ENCODE data around the gene HEXD.

Gene HEXD

DNA sequence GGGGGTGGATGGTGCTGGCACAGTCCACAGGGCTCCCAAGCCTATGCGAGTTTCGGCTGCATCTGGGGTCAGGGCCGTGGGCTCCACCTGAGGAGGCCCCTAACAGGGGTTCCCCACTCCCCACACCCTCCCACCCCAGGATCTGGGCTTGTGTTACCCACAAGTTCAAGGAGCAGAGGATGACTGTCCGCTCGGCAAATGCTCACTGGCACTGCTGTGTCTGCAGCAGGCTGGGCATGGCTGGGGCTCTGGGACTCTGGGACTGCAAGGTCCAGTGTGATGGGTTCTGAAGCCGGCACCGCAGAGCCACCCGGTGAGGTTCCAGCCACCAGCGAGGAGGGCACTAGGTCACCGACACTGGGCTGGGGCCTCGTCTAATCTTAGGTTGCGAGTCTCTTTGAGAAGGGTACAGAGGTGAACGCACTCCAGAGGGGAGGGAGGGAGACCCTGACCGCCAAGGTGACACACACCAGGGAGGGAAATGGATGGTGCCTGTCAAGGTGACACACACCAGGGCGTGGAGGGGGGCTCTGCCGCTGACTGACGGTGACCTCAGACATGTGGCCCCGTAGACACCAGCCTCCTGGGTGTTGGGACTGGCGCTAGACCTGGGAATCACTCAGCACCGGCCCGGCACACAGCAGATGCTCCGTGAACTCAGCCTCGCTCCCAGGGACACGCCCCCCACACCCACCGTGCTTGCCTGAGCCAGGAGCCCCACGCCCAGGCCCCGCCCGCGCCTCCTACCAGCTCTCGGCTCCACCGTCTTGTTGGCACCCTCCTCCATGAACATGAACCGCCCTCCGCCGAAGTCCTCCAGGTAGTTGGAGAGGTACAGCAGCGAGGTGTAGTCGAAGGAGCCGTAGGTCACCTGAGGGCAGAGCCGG lies 20.5 kb upstream of the HEXD start:
- no peak overlapping the region for H3K27ac ChIP-seq (ENCODE audit: low read depth, low read length)
- no peak overlapping the region for H4K8ac ChIP-seq (ENCODE audit: low read depth, low read length)

DNA sequence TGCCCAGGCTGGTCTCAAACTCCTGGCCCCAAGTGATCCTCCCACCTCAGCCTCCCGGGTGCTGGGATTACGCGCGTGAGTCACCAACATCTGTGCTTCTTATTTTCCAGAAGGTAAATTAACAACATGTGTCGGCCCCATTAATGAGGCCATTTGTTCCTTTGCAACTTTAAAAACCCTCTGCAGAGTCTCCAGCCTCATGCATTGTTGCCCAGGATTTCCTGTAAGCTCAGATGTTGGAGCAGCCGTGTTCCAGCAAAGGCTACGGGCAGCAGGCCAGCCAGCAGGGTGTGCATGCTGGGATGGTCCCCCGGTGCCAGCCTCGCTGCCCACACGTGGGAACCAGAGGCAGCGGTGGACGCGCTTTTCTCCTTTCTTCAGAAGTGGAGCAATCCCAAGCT lies 19.1 kb upstream of the HEXD start:
- H4K5ac ChIP-seq (ENCODE audit: low read length), result no peak overlapping the region
- H3K9ac ChIP-seq (ENCODE audit: low read length), result no peak overlapping the region
- no peak overlapping the region for H3K4me3 ChIP-seq (ENCODE audit: low read length)
- H2AK5ac ChIP-seq (ENCODE audit: low read length), result no peak overlapping the region
- H3K79me1 ChIP-seq (ENCODE audit: low read length), result no peaks in the 10 kb centered on the region
- no peak overlapping the region for H2BK15ac ChIP-seq (replicated peaks; ENCODE audit: low read depth)
- no peak overlapping the region for H3K18ac ChIP-seq (ENCODE audit: low read length)
- H3K23ac ChIP-seq (ENCODE audit: low read length), result no peak overlapping the region
- WGBS (ENCODE audit: extremely low coverage, insufficient coverage, low lambda C conversion rate), result no CpG with 5 or more reads among the region's 13 CpGs
- H3K4ac ChIP-seq (ENCODE audit: low read depth, low read length), result no peak overlapping the region
- no peak overlapping the region for H2BK5ac ChIP-seq (ENCODE audit: low read length)
- no peaks in the 10 kb centered on the region for H3K79me2 ChIP-seq (ENCODE audit: control insufficient read depth, insufficient read depth, low read length)
- no peak for DNase-seq
- no peak overlapping the region for H2BK120ac ChIP-seq (ENCODE audit: low read depth, low read length)
- H3K56ac ChIP-seq (ENCODE audit: low read length), result no peak overlapping the region
- H3K27me3 ChIP-seq (ENCODE audit: insufficient read depth, low read length, poor library complexity), result no peaks in the 10 kb centered on the region
- no peak overlapping the region for H4K8ac ChIP-seq (ENCODE audit: low read depth, low read length)
- H3K4me1 ChIP-seq (ENCODE audit: control insufficient read depth, low read depth, low read length), result no peaks in the 10 kb centered on the region
- H3K4me2 ChIP-seq (ENCODE audit: low read length), result no peak overlapping the region
- H3K27ac ChIP-seq (ENCODE audit: low read depth, low read length), result no peak overlapping the region
- no peaks in the 10 kb centered on the region for H3K36me3 ChIP-seq (ENCODE audit: control insufficient read depth, insufficient read depth, low read length)

More for the DNA sequence above, 20.5 kb upstream of the HEXD start:
- H3K18ac ChIP-seq (ENCODE audit: low read length), result no peak overlapping the region
- no peaks in the 10 kb centered on the region for H3K79me2 ChIP-seq (ENCODE audit: control insufficient read depth, insufficient read depth, low read length)
- H3K4me2 ChIP-seq (ENCODE audit: low read length), result no peak overlapping the region
- H3K4me3 ChIP-seq (ENCODE audit: low read length), result no peak overlapping the region
- no peak overlapping the region for H3K9ac ChIP-seq (ENCODE audit: low read length)
- H2BK120ac ChIP-seq (ENCODE audit: low read depth, low read length), result no peak overlapping the region
- no peak overlapping the region for H2BK15ac ChIP-seq (replicated peaks; ENCODE audit: low read depth)
- no peak overlapping the region for H3K4ac ChIP-seq (ENCODE audit: low read depth, low read length)
- WGBS (ENCODE audit: extremely low coverage, insufficient coverage, low lambda C conversion rate), result no CpG with 5 or more reads among the region's 38 CpGs
- no peak overlapping the region for H2BK5ac ChIP-seq (ENCODE audit: low read length)
- H3K36me3 ChIP-seq (ENCODE audit: control insufficient read depth, insufficient read depth, low read length), result no peaks in the 10 kb centered on the region
- no peaks in the 10 kb centered on the region for H3K27me3 ChIP-seq (ENCODE audit: insufficient read depth, low read length, poor library complexity)
- no peaks in the 10 kb centered on the region for H3K79me1 ChIP-seq (ENCODE audit: low read length)
- H3K56ac ChIP-seq (ENCODE audit: low read length), result no peak overlapping the region
- H2AK5ac ChIP-seq (ENCODE audit: low read length), result no peak overlapping the region
- no peak overlapping the region for H4K5ac ChIP-seq (ENCODE audit: low read length)
- DNase-seq, result no peak
- H3K4me1 ChIP-seq (ENCODE audit: control insufficient read depth, low read depth, low read length), result no peaks in the 10 kb centered on the region
- H3K23ac ChIP-seq (ENCODE audit: low read length), result no peak overlapping the region

DNA sequence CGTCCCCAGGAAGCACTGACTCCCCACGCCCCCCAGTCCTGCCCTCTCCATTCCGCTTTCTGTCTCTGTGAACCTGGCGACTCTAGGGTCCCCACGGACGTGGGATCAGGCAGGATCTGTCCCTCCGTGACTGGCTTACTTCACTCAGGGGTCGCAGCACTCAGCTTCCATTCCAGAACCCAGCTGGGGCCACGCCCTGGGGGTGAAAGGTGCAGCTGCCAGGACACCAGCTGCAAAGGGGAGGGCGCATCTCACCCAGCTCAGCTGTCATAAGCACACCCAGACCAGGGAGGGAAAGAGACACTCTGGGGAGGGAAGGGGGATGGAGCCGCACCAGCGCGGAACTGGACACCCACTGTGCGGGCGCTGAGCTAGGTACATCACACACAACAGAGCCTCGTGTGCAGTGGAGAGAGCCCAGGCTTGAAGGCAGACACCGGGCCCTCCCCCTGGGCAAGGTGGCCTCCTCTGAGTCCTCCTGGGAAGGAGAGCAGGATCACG lies 18.5 kb upstream of the HEXD start:
- DNase-seq, result no peak
- no peak overlapping the region for H2BK5ac ChIP-seq (ENCODE audit: low read length)
- H3K4me2 ChIP-seq (ENCODE audit: low read length), result no peak overlapping the region
- no peaks in the 10 kb centered on the region for H3K36me3 ChIP-seq (ENCODE audit: control insufficient read depth, insufficient read depth, low read length)
- WGBS (ENCODE audit: extremely low coverage, insufficient coverage, low lambda C conversion rate), result no CpG with 5 or more reads among the region's 18 CpGs
- no peak overlapping the region for H3K27ac ChIP-seq (ENCODE audit: low read depth, low read length)
- H3K27me3 ChIP-seq (ENCODE audit: insufficient read depth, low read length, poor library complexity), result no peaks in the 10 kb centered on the region
- no peaks in the 10 kb centered on the region for H3K79me1 ChIP-seq (ENCODE audit: low read length)
- H2AK5ac ChIP-seq (ENCODE audit: low read length), result no peak overlapping the region
- H3K18ac ChIP-seq (ENCODE audit: low read length), result no peak overlapping the region
- H3K4me3 ChIP-seq (ENCODE audit: low read length), result no peak overlapping the region
- no peaks in the 10 kb centered on the region for H3K4me1 ChIP-seq (ENCODE audit: control insufficient read depth, low read depth, low read length)
- no peak overlapping the region for H3K4ac ChIP-seq (ENCODE audit: low read depth, low read length)
- H3K9ac ChIP-seq (ENCODE audit: low read length), result no peak overlapping the region
- no peak overlapping the region for H4K8ac ChIP-seq (ENCODE audit: low read depth, low read length)
- no peak overlapping the region for H2BK120ac ChIP-seq (ENCODE audit: low read depth, low read length)
- H2BK15ac ChIP-seq (replicated peaks; ENCODE audit: low read depth), result no peak overlapping the region
- no peak overlapping the region for H4K5ac ChIP-seq (ENCODE audit: low read length)
- no peak overlapping the region for H3K56ac ChIP-seq (ENCODE audit: low read length)
- no peak overlapping the region for H3K23ac ChIP-seq (ENCODE audit: low read length)
- no peaks in the 10 kb centered on the region for H3K79me2 ChIP-seq (ENCODE audit: control insufficient read depth, insufficient read depth, low read length)

DNA sequence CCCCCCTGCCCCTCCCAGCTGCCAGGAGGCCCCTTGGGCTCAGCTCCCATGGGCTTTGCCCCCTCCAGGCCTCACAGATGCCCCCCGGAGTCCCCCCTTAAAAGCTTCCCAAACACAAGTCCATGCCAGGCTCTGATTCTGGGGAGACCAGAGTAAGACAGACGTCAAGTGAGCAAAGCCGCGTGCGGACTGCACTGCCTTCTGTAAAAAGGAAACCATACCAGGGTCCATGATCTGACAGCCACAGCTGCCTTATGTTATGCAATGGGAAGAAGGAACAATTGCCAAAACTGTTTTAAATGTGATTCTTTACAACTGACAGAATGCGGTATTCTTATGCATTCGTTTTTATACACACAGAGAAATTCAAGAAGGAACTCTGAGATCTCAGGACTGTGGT lies 17.9 kb upstream of the HEXD start:
- H2BK15ac ChIP-seq (replicated peaks; ENCODE audit: low read depth), result no peak overlapping the region
- H3K79me2 ChIP-seq (ENCODE audit: control insufficient read depth, insufficient read depth, low read length), result no peaks in the 10 kb centered on the region
- no peaks in the 10 kb centered on the region for H3K4me1 ChIP-seq (ENCODE audit: control insufficient read depth, low read depth, low read length)
- DNase-seq, result no peak
- no peaks in the 10 kb centered on the region for H3K27me3 ChIP-seq (ENCODE audit: insufficient read depth, low read length, poor library complexity)
- no peak overlapping the region for H2BK120ac ChIP-seq (ENCODE audit: low read depth, low read length)
- H3K36me3 ChIP-seq (ENCODE audit: control insufficient read depth, insufficient read depth, low read length), result no peaks in the 10 kb centered on the region
- WGBS (ENCODE audit: extremely low coverage, insufficient coverage, low lambda C conversion rate), result no CpG with 5 or more reads among the region's 7 CpGs
- H4K8ac ChIP-seq (ENCODE audit: low read depth, low read length), result no peak overlapping the region
- no peak overlapping the region for H3K4ac ChIP-seq (ENCODE audit: low read depth, low read length)
- H3K18ac ChIP-seq (ENCODE audit: low read length), result no peak overlapping the region
- H3K27ac ChIP-seq (ENCODE audit: low read depth, low read length), result no peak overlapping the region
- H3K23ac ChIP-seq (ENCODE audit: low read length), result no peak overlapping the region
- no peak overlapping the region for H3K4me2 ChIP-seq (ENCODE audit: low read length)
- no peak overlapping the region for H2BK5ac ChIP-seq (ENCODE audit: low read length)
- no peak overlapping the region for H3K9ac ChIP-seq (ENCODE audit: low read length)
- no peaks in the 10 kb centered on the region for H3K79me1 ChIP-seq (ENCODE audit: low read length)
- no peak overlapping the region for H3K56ac ChIP-seq (ENCODE audit: low read length)
- no peak overlapping the region for H4K5ac ChIP-seq (ENCODE audit: low read length)
- H2AK5ac ChIP-seq (ENCODE audit: low read length), result no peak overlapping the region
- no peak overlapping the region for H3K4me3 ChIP-seq (ENCODE audit: low read length)

DNA sequence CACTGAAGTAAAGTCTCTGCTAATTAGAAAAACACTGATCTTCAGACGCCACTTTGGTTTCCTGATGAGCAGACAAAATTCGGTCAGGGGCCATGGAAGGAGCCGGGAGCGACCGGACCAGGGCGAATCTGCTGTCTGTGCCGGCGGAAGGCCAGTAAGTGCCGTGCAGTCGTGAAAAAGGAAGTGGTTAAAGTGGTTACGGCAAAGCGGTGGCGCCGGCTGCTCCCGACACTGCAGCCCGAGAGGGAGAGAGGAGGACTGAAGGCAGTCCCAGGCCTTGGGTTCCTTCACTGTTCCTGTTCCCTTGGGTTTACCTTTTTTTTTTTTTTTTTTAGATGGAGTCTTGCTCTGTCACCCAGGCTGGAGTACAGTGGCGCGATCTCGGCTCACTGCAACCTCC lies 17.3 kb upstream of the HEXD start:
- no peak for DNase-seq
- no CpG with 5 or more reads among the region's 19 CpGs for WGBS (ENCODE audit: extremely low coverage, insufficient coverage, low lambda C conversion rate)
- H2AK5ac ChIP-seq (ENCODE audit: low read length), result no peak overlapping the region
- H3K4ac ChIP-seq (ENCODE audit: low read depth, low read length), result no peak overlapping the region
- H3K4me2 ChIP-seq (ENCODE audit: low read length), result no peak overlapping the region
- no peaks in the 10 kb centered on the region for H3K27me3 ChIP-seq (ENCODE audit: insufficient read depth, low read length, poor library complexity)
- H2BK15ac ChIP-seq (replicated peaks; ENCODE audit: low read depth), result no peak overlapping the region
- H4K5ac ChIP-seq (ENCODE audit: low read length), result no peak overlapping the region
- H3K9ac ChIP-seq (ENCODE audit: low read length), result no peak overlapping the region
- no peak overlapping the region for H3K4me3 ChIP-seq (ENCODE audit: low read length)
- H3K23ac ChIP-seq (ENCODE audit: low read length), result no peak overlapping the region
- H2BK120ac ChIP-seq (ENCODE audit: low read depth, low read length), result no peak overlapping the region
- H3K56ac ChIP-seq (ENCODE audit: low read length), result no peak overlapping the region
- H2BK5ac ChIP-seq (ENCODE audit: low read length), result no peak overlapping the region
- no peak overlapping the region for H4K8ac ChIP-seq (ENCODE audit: low read depth, low read length)
- H3K79me2 ChIP-seq (ENCODE audit: control insufficient read depth, insufficient read depth, low read length), result no peaks in the 10 kb centered on the region
- no peak overlapping the region for H3K18ac ChIP-seq (ENCODE audit: low read length)
- no peaks in the 10 kb centered on the region for H3K36me3 ChIP-seq (ENCODE audit: control insufficient read depth, insufficient read depth, low read length)
- no peaks in the 10 kb centered on the region for H3K79me1 ChIP-seq (ENCODE audit: low read length)
- no peaks in the 10 kb centered on the region for H3K4me1 ChIP-seq (ENCODE audit: control insufficient read depth, low read depth, low read length)
- H3K27ac ChIP-seq (ENCODE audit: low read depth, low read length), result no peak overlapping the region

Measured in mesendoderm (in vitro differentiated cells).